GM15510 (cell line): Measurements from ENCODE around the gene S100A13.
A peak's percentile ranks its signal among the peaks of the same experiment; 100 is the strongest.

Experiments used
- POLR2A ChIP-seq: IDR thresholded peaks from 3 replicates; pipeline ENCODE4 v1.6.1; 2011; ENCODE audit warnings: borderline replicate concordance; ENCODE audit not compliant: insufficient read length; ENCODE audit errors: extremely low read depth

The S100A13 gene

GRCh38 chr1:153606194-153606593, 21.1 kb downstream of the S100A13 start:
- TF ChIP-seq POLR2A = no peak

DNA sequence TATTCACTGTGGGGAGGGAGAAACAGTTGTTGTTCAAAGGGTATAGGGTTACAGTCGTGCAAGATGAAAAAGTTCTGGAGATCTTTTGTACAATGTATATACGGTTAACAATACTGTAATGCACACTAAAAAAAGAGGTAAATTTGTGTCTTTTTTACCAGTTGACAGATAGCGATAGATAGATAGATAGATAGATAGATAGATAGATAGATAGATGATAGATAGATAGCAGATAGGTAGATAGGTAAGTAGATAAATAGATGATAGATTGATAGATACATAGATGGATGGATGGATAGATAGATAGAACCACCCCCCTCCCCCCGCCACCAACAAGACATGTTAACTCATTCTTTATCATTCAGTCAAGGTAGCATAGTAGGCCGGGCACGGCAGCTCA, 24.6 kb downstream of the S100A13 start:
- TF ChIP-seq POLR2A = no peak

GRCh38 chr1:153599847-153600246, 27.5 kb downstream of the S100A13 start:
- no peak for TF ChIP-seq POLR2A

DNA sequence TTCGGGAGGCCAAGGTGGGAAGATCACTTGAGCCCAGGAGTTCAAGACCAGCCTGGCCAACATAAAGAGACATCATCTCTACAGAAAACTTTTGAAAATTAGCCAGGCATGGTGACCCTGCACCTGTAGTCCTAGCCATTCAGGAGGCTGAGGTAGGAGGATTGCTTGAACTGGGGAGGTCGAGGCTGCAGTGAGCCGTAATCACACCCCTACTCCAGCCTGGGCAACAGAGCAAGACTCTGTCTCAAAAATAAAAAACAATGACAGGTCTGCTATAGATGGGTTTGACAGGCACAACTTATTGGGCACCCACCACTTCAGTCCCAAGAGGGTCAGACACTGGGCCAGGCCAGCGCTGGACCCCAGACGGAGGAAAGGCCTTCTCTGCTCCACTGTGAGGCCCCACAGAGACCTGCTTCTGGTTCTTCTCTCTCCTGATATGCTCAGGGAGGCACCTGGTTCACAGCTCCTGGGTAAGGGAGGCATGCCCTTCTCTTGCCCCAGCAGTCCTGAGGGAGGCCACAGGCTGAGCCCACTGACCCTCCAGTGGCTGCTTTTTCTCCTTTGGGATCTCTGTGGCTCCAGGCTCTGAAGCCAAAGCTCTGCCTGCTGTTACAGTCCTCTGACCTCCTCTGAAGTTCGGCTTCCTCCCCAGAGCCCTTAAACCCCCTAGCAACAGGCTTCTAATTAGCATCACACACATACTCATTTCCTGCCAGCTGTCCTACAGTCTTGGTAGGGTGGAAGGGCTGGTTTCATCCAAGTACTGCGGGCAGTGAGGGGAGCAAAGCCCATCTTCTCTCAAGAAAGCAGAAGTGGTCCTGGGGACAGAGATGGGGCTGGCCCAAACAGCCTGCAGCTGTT, 28.8 kb downstream of the S100A13 start:
- TF ChIP-seq POLR2A = peak; percentile 49

- TF ChIP-seq POLR2A = no peak
Measured at GRCh38 chr1:153597206-153597605, 30.1 kb downstream of the S100A13 start.

- no peak for TF ChIP-seq POLR2A
Measured at GRCh38 chr1:153592748-153593147, 34.6 kb downstream of the S100A13 start.

DNA sequence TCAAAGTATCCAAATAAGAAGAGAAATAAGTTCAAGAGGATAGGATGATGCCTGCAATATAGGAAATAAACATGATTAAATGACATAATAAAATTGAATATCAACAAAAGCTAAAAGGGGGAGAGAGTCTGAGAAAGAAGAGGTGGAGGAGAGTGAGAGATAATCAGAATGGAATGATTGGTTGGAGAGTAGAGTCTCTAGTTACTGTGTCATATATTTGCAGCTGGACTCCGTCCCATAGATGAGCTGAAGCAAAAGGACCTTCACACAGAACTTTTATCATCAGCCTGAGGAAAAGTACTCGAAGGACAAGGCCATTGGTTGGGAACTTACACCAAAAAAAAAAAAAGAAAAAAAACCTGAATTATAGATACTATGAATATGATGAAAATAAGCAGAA, 38.8 kb downstream of the S100A13 start:
- no peak for TF ChIP-seq POLR2A

DNA sequence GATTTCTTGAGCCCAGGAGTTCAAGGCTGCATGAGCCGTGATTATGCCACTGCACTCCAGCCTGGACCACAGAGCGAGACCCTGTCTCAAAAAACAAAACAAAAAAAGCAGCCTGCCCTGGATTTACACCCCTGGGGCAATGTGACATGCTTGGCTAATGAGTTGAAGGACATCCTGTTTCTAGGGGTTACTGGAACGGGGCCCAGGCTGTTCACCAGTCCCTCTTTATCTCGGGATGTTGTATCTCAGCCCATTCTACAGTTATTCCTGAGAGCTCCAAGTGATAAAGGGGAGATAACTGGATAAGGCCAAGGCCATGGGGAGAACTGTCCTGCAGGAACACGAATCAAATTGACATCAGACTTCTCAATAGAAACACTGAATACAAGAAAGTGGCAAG, 40.0 kb downstream of the S100A13 start:
- no peak for TF ChIP-seq POLR2A

DNA sequence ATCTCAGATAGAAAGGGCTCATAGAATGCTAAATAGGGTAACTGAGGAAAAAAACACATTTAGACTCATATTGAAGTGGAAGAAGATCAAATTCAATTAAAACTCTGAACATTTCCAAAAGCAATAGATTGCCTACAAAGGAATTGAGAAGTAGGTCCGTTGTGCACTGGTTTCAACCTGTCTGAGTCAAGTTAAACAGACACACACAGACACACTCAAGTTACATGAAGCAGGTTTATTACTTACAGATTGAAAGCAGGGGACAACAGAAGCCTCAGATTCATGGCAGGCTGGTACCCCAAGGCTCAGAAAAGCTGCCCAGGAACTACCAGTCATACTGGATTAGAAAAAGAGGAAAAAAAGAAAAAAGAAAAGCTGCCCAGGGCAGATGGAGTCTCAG, 41.0 kb downstream of the S100A13 start:
- no peak for TF ChIP-seq POLR2A

DNA sequence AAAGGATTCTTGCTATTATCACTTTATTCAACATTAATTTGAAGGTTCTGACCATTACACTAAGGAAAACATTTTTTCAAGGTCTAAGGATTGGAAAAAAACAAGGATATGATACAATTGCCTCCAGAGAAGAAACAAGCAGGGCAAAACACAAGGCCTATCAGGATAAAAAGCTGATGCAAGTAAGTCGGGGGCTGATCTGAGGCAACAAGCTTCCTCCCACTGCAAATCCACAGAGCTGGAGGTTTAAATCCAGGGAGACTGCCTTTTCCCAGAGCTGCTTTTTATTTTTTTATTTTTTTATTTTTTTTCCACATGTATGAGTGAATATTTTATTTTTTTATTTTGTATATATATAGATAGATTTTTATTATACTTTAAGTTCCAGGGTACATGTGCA, 42.3 kb downstream of the S100A13 start:
- TF ChIP-seq POLR2A = no peak

DNA sequence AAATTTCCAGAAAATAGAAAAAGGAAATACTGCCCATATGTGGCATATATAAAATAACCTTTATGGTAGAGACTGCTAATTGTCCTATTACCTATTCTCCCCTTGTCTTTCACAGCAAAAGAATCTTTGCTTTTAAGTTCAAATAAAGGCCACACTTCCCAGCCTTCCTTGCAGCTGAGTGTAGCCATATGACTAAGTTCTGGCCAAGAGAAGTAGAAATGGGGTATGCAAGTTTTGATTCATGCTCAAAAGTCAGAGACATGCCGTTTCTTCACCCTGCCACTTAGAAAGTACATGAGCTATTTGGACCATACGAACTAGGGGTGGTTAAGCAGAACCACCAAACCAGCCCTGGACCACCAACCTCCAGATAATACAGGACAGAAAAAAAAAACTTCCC, 43.3 kb downstream of the S100A13 start:
- no peak for TF ChIP-seq POLR2A

DNA sequence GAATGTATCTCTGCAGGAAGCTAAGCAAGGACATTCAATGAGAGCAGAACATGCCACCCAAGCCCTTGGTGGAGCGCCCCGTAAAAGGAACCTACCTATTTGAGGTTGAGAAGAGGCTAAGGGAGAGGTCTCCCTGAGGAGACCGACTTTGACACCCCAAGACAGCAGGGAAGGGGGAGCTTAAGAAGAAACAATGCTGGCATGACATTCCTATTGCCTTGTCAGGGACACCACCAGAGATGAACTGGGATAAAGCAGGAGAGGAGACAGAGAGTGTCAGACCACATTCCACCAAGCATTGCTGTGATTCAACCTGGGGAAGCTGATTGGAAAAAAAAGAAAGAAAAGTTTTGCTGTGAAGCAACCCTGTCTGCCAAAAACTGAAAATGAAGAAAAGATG, 48.4 kb downstream of the S100A13 start:
- no peak for TF ChIP-seq POLR2A

- TF ChIP-seq POLR2A = no peak
Measured at GRCh38 chr1:153578490-153578889, 48.8 kb downstream of the S100A13 start.

- TF ChIP-seq POLR2A = no peak
Measured at GRCh38 chr1:153577624-153578051, 49.7 kb downstream of the S100A13 start.

DNA sequence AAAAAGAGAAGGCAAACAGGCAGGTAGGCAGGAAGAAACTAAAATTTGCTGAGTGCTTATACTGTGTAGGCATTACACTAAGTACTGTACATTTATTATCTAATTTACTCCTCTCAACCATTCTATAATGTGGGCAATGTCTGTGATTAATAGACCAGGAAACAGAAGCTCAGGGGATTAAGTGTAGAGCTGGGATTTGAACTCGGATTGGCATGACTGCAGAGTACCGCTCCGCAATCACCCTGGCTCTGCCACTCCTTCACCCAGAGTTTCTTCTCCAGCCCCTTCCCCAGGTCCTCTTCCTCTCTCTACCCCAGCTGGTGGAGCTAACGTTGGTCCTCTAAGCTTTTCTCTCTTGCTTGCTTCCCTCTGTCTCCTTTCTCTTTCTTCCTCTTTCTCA, 50.2 kb downstream of the S100A13 start:
- TF ChIP-seq POLR2A = no peak

DNA sequence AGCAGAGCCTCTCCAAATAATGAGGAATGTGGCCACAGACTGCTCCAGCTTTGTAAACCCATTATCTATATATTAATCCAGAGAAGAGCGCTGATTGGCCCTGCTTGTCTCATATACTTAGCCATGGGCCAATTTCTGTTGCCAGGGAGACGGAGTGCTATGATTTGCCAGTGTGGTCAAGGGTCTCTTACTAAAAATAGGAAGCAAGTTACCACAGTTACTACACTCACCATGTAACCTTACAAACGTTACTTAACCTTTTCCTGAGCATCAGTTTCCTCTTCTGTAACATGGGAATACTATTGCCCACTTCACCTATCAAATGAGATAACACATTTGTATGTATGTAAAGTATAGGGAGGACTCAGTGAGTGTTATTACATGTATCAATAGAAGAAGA, 54.0 kb downstream of the S100A13 start:
- TF ChIP-seq POLR2A = no peak
